Keratinocyte (primary cell): ENCODE results near the gene NXN. TPM values are rescaled to one million over a fixed set of nuclear protein-coding genes. Genes with fewer than 3 reads are reported as not detected.

Source experiments
- DNase-seq: peaks from one replicate; pipeline ENCODE4 v3.0.0-alpha.2; 2011; ENCODE audit warnings: low read depth, missing footprints, low spot score
- FAIRE-seq: peaks from 2 replicates; lab custom pipeline; 2011; peaks lifted over from hg19 to GRCh38; lab: Jason Lieb, UNC
- H2AFZ ChIP-seq: 2 replicates; pipeline ENCODE4 v1.6.0; 2012; ENCODE audit warnings: low read length, control low read depth, inconsistent platforms; ENCODE audit not compliant: control insufficient read depth
- H3K27ac ChIP-seq: 2 replicates; pipeline ENCODE4 v1.5.1; 2011; ENCODE audit warnings: low read length; ENCODE audit not compliant: control insufficient read depth, insufficient read depth
- H3K27me3 ChIP-seq: 3 replicates; pipeline ENCODE4 v1.6.0; 2011; ENCODE audit warnings: low read length; ENCODE audit not compliant: control insufficient read depth, insufficient read depth; ENCODE audit errors: extremely low read depth
- H3K36me3 ChIP-seq, 2 experiments: 2 replicates in 1 of 2; 3 replicates in 1 of 2; pipeline ENCODE4 v1.5.1; 2011; ENCODE audit warnings: low read length in 2 of 2, mild to moderate bottlenecking in 1 of 2; ENCODE audit not compliant: control insufficient read depth in 2 of 2, insufficient read depth in 2 of 2; ENCODE audit errors: extremely low read depth in 1 of 2
- H3K4me1 ChIP-seq: 3 replicates; pipeline ENCODE4 v1.5.1; 2011; ENCODE audit warnings: low read length; ENCODE audit not compliant: control insufficient read depth, insufficient read depth; ENCODE audit errors: extremely low read depth
- H3K4me2 ChIP-seq: 3 replicates; pipeline ENCODE4 v1.6.0; 2011; ENCODE audit warnings: low read depth, low read length; ENCODE audit not compliant: control insufficient read depth, insufficient read depth; ENCODE audit errors: extremely low read depth
- H3K4me3 ChIP-seq, 3 experiments: fragments of 200-600 bp in 1 of 3; sonication (generic) in 1 of 3; 2 replicates in 2 of 3; 3 replicates in 1 of 3; pipeline ENCODE4 v1.5.1; 2011 to 2016; ENCODE audit warnings: low read length in 3 of 3, mild to moderate bottlenecking in 3 of 3, control low read depth in 2 of 3, inconsistent platforms in 1 of 3, low read depth in 1 of 3, mixed read lengths in 1 of 3, mixed run types in 1 of 3, moderate library complexity in 1 of 3; ENCODE audit not compliant: control insufficient read depth in 2 of 3, insufficient read depth in 2 of 3; ENCODE audit errors: extremely low read depth in 1 of 3
- H3K79me2 ChIP-seq: 2 replicates; pipeline ENCODE4 v1.6.0; 2012; ENCODE audit warnings: low read length; ENCODE audit not compliant: control insufficient read depth, insufficient read depth
- H3K9ac ChIP-seq: 3 replicates; pipeline ENCODE4 v1.6.0; 2011; ENCODE audit warnings: low read length; ENCODE audit not compliant: control insufficient read depth, insufficient read depth; ENCODE audit errors: extremely low read depth
- H3K9me1 ChIP-seq: 3 replicates; pipeline ENCODE4 v1.6.0; 2011; ENCODE audit warnings: low read length; ENCODE audit not compliant: control insufficient read depth, insufficient read depth; ENCODE audit errors: extremely low read depth
- H3K9me3 ChIP-seq: 2 replicates; pipeline ENCODE4 v1.5.1; 2012; ENCODE audit warnings: low read depth, low read length; ENCODE audit not compliant: control insufficient read depth
- H4K20me1 ChIP-seq: 3 replicates; pipeline ENCODE4 v1.6.0; 2011; ENCODE audit warnings: low read length; ENCODE audit not compliant: control insufficient read depth, insufficient read depth; ENCODE audit errors: extremely low read depth
- EZH2 ChIP-seq: IDR thresholded peaks from one replicate; pipeline ENCODE4 v1.6.1; 2012; ENCODE audit warnings: inconsistent platforms, mild to moderate bottlenecking, low read length, moderate library complexity
- dilution Hi-C: fragments of 300-500 bp; cut with MboI; formaldehyde crosslinking; loops from one replicate; pipeline ENCODE4 v1.7.0; 2020; ENCODE audit warnings: low sequenced_read_pairs; ENCODE audit not compliant: extremely low pct_ligation_motif_present
- polyA plus RNA-seq, 5 experiments: library from polyadenylated mRNA; depleted of rRNA in 3 of 5; stranded (reverse) in 3 of 5; stranded (forward) in 1 of 5; unstranded in 1 of 5; fragments of >200 nt; gene quantifications; 1 replicate in 1 of 5; 2 replicates in 3 of 5; 3 replicates in 1 of 5; pipeline versions ENCODE4 v1.2.1 to v1.2.3, GENCODE V29; 2011 to 2012; ENCODE audit warnings: missing spikeins in 2 of 5, low read depth in 1 of 5, low replicate concordance in 1 of 5
- TF ChIP-seq, protein P1 (sequence below), 3 experiments: IDR thresholded peaks in 1 of 3; conservative IDR thresholded peaks in 1 of 3; optimal IDR thresholded peaks in 1 of 3; 2 replicates in 2 of 3; 3 replicates in 1 of 3; pipeline versions ENCODE3 to v1.5.1; 2011; ENCODE audit warnings: low read length in 3 of 3, mild to moderate bottlenecking in 3 of 3, moderate library complexity in 2 of 3, control low read depth in 1 of 3, inconsistent platforms in 1 of 3; ENCODE audit not compliant: insufficient read depth in 2 of 3; ENCODE audit errors: extremely low read depth in 1 of 3

Gene NXN
- polyA plus RNA-seq, 1 donor (not counting 4 experiments of a cell fraction or from before 2014, with no cell fraction given) = 94.4 TPM

DNA sequence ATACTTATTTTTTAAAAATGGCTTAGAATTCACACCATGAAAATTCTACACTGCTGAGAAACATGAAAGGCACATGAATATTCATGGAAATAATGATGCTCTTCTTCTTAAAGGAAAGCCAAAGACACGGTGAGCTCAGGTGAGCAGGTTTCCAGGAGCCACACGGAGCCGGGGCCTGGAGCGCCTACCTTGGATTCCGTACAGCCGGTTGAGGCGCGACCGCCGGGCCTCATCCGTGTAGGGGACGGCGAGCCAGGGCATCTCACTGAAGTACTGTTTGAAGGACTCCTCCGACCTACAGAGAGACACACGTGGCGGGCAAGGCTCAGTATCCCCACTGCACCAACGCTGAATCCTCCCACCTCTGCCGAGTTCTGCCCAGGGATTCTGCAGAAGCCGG, 160.3 kb downstream of the NXN start:
- no peaks in the 10 kb centered on the region for H3K9me1 ChIP-seq
- no peak overlapping the region for H3K27ac ChIP-seq
- peaks cover 3% of the 10 kb centered on the region for H4K20me1 ChIP-seq
- peaks cover 4% of the 10 kb centered on the region for H3K79me2 ChIP-seq
- FAIRE-seq = no peak
- H3K9me3 ChIP-seq = no peaks in the 10 kb centered on the region
- dilution Hi-C loops = no loop called here
- H3K9ac ChIP-seq = no peak overlapping the region
- H3K4me2 ChIP-seq = no peak overlapping the region
- H3K4me3 ChIP-seq = no peak overlapping the region
- no peak for DNase-seq
- H3K27me3 ChIP-seq = no peaks in the 10 kb centered on the region
- peaks cover 28 to 39% of the 10 kb centered on the region in 2 experiments for H3K36me3 ChIP-seq
- H3K4me1 ChIP-seq = no peaks in the 10 kb centered on the region
- no peak overlapping the region for H2AFZ ChIP-seq
- TF ChIP-seq, protein P1, sequence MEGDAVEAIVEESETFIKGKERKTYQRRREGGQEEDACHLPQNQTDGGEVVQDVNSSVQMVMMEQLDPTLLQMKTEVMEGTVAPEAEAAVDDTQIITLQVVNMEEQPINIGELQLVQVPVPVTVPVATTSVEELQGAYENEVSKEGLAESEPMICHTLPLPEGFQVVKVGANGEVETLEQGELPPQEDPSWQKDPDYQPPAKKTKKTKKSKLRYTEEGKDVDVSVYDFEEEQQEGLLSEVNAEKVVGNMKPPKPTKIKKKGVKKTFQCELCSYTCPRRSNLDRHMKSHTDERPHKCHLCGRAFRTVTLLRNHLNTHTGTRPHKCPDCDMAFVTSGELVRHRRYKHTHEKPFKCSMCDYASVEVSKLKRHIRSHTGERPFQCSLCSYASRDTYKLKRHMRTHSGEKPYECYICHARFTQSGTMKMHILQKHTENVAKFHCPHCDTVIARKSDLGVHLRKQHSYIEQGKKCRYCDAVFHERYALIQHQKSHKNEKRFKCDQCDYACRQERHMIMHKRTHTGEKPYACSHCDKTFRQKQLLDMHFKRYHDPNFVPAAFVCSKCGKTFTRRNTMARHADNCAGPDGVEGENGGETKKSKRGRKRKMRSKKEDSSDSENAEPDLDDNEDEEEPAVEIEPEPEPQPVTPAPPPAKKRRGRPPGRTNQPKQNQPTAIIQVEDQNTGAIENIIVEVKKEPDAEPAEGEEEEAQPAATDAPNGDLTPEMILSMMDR (optimal IDR thresholded peaks at IDR 0.05 in 1 of 3, IDR thresholded peaks at IDR 0.05 in 1 of 3, conservative IDR thresholded peaks at IDR 0.05 in 1 of 3; ENCODE audit: extremely low read depth in 1 of 3, insufficient read depth in 2 of 3, low read length in 3 of 3) = no peak
- TF ChIP-seq EZH2 = no peak

DNA sequence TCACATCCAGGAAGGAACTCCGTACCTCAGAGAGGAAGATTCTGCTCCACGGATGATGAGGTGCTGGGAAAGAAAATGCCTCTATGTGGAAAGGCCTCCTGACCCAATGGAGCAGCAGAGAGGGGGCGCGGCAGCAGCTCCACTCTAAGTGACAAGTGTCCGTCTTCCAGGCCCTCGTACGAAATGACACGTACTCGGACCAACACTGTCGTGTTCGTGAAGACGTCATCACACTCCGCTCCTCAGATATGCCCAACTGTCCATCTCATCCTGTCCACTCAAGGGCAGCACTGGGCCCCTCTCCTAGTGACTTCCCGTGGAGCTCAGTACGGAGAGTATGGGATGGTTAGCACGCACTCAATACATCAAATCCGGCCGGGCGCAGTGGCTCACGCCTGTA, 165.2 kb downstream of the NXN start:
- H3K79me2 ChIP-seq = peaks cover 27% of the 10 kb centered on the region
- H3K4me3 ChIP-seq = no peak overlapping the region
- no peak overlapping the region for H3K4me2 ChIP-seq
- peaks cover 27 to 42% of the 10 kb centered on the region in 2 experiments for H3K36me3 ChIP-seq
- no peaks in the 10 kb centered on the region for H3K9me1 ChIP-seq
- no peak for FAIRE-seq
- no peak overlapping the region for H3K9ac ChIP-seq
- no peaks in the 10 kb centered on the region for H3K4me1 ChIP-seq
- H4K20me1 ChIP-seq = peaks cover 11% of the 10 kb centered on the region
- TF ChIP-seq EZH2 = no peak
- TF ChIP-seq, protein P1 (optimal IDR thresholded peaks at IDR 0.05 in 1 of 3, IDR thresholded peaks at IDR 0.05 in 1 of 3, conservative IDR thresholded peaks at IDR 0.05 in 1 of 3; ENCODE audit: extremely low read depth in 1 of 3, insufficient read depth in 2 of 3, low read length in 3 of 3) = no peak
- no peaks in the 10 kb centered on the region for H3K9me3 ChIP-seq
- H2AFZ ChIP-seq = no peak overlapping the region
- no peaks in the 10 kb centered on the region for H3K27me3 ChIP-seq
- H3K27ac ChIP-seq = no peak overlapping the region
- DNase-seq = no peak
- dilution Hi-C loops = no loop called here
